H1 (cell line): ENCODE data around the gene LCA5. TPM values are rescaled to one million over a fixed set of nuclear protein-coding genes. Genes with fewer than 3 reads are reported as not detected.

Experiments used
- CTCF ChIA-PET: fragments of 300-600 bp; sonication (Branson Sonifier 250); formaldehyde crosslinking; loops from one replicate; lab custom pipeline; 2021; ENCODE audit not compliant: partially characterized antibody; lab: Charles Lee
- POLR2A ChIA-PET: fragments of 300-600 bp; sonication (Branson Sonifier 250); formaldehyde crosslinking; loops from one replicate; lab custom pipeline; 2021; ENCODE audit warnings: inconsistent platforms; ENCODE audit not compliant: partially characterized antibody; lab: Charles Lee
- DNase-seq, 2 experiments: peaks; one replicate each; pipeline versions ENCODE4 v3.0.0 to v3.0.0-alpha.2; 2010 to 2022; ENCODE audit warnings: low spot score in 2 of 2, low read depth in 1 of 2, mixed read lengths in 1 of 2
- FAIRE-seq: peaks from 2 replicates; lab custom pipeline; 2011; peaks lifted over from hg19 to GRCh38; lab: Jason Lieb, UNC
- H2AFZ ChIP-seq: 2 replicates; pipeline ENCODE4 v1.8.1; 2012; ENCODE audit warnings: low read length, inconsistent platforms
- H2AK5ac ChIP-seq: 2 replicates; pipeline ENCODE4 v1.6.1; 2013; ENCODE audit warnings: low read depth, low read length
- H2BK120ac ChIP-seq: replicated peaks from 2 replicates; pipeline ENCODE3; 2013; ENCODE audit warnings: low read depth, low read length, inconsistent platforms
- H2BK12ac ChIP-seq: 2 replicates; pipeline ENCODE4 v1.6.1; 2013; ENCODE audit warnings: low read depth, low read length
- H2BK15ac ChIP-seq: 2 replicates; pipeline ENCODE4 v1.6.1; 2013; ENCODE audit warnings: low read length
- H2BK20ac ChIP-seq: 2 replicates; pipeline ENCODE4 v1.6.1; 2013; ENCODE audit warnings: low read length
- H2BK5ac ChIP-seq: 2 replicates; pipeline ENCODE4 v1.6.1; 2013; ENCODE audit warnings: low read depth, low read length
- H3K14ac ChIP-seq: 2 replicates; pipeline ENCODE4 v1.6.1; 2013; ENCODE audit warnings: inconsistent platforms; ENCODE audit not compliant: insufficient read length
- H3K18ac ChIP-seq: 2 replicates; pipeline ENCODE4 v1.6.1; 2013; ENCODE audit warnings: low read length; ENCODE audit errors: extremely low read depth
- H3K23ac ChIP-seq: 2 replicates; pipeline ENCODE4 v1.6.1; 2013; ENCODE audit warnings: inconsistent platforms; ENCODE audit not compliant: insufficient read length
- H3K23me2 ChIP-seq: 2 replicates; pipeline ENCODE4 v1.6.1; 2013; ENCODE audit warnings: low read depth, low read length
- H3K27ac ChIP-seq: 2 replicates; pipeline ENCODE4 v1.6.1; 2011; ENCODE audit warnings: low read depth, low read length, inconsistent platforms
- H3K27me3 ChIP-seq, 4 experiments: replicated peaks in 1 of 4; 1 replicate in 1 of 4; 2 replicates in 3 of 4; pipeline versions ENCODE4 v1.6.1 to v1.8.1; 2011 to 2013; ENCODE audit warnings: low read length in 3 of 4, mild to moderate bottlenecking in 3 of 4, inconsistent platforms in 2 of 4, mixed read lengths in 2 of 4, moderate library complexity in 1 of 4; ENCODE audit not compliant: control insufficient read depth in 3 of 4, insufficient read depth in 3 of 4; ENCODE audit errors: extremely low read depth in 1 of 4
- H3K36me3 ChIP-seq, 4 experiments: 2 replicates each; pipeline versions ENCODE4 v1.6.1 to v1.8.1; 2011 to 2013; ENCODE audit warnings: mild to moderate bottlenecking in 4 of 4, low read length in 3 of 4, moderate library complexity in 2 of 4, control low read depth in 1 of 4, inconsistent platforms in 1 of 4; ENCODE audit not compliant: insufficient read depth in 4 of 4, control insufficient read depth in 2 of 4
- H3K4ac ChIP-seq: replicated peaks from 2 replicates; pipeline ENCODE3; 2013; ENCODE audit warnings: low read length, low read depth, mixed read lengths, inconsistent platforms; ENCODE audit not compliant: insufficient read length
- H3K4me1 ChIP-seq, 4 experiments: replicated peaks in 1 of 4; 1 replicate in 1 of 4; 2 replicates in 3 of 4; pipeline versions ENCODE4 v1.6.1 to v1.8.1; 2011 to 2013; ENCODE audit warnings: low read length in 3 of 4, inconsistent platforms in 2 of 4, mixed read lengths in 1 of 4; ENCODE audit not compliant: insufficient read depth in 4 of 4, control insufficient read depth in 3 of 4
- H3K4me2 ChIP-seq, 2 experiments: 2 replicates each; pipeline versions ENCODE4 v1.6.1 to v1.8.1; 2011 to 2013; ENCODE audit warnings: low read depth in 2 of 2, low read length in 2 of 2, control low read depth in 1 of 2, inconsistent platforms in 1 of 2, mild to moderate bottlenecking in 1 of 2; ENCODE audit not compliant: insufficient read depth in 1 of 2
- H3K4me3 ChIP-seq, 4 experiments: fragments of 200-600, 300-600 bp in 1 of 4; sonication (generic), shearing (Covaris generic), sonication (Bioruptor Twin) in 1 of 4; 2 replicates each; pipeline versions ENCODE4 v1.5.1 to v1.8.1; 2011 to 2016; ENCODE audit warnings: low read length in 4 of 4, low read depth in 3 of 4, control low read depth in 2 of 4, inconsistent platforms in 2 of 4, mild to moderate bottlenecking in 2 of 4, mixed read lengths in 1 of 4, moderate library complexity in 1 of 4; ENCODE audit not compliant: insufficient read depth in 2 of 4; ENCODE audit errors: extremely low read depth in 1 of 4
- H3K56ac ChIP-seq: replicated peaks from 2 replicates; pipeline ENCODE3; 2013; ENCODE audit warnings: low read depth, mild to moderate bottlenecking, mixed read lengths, low read length, inconsistent platforms; ENCODE audit not compliant: insufficient read length
- H3K79me1 ChIP-seq: 2 replicates; pipeline ENCODE4 v1.6.1; 2013; ENCODE audit warnings: low read depth, low read length, control low read depth
- H3K79me2 ChIP-seq, 2 experiments: 2 replicates each; pipeline versions ENCODE4 v1.6.1 to v1.8.1; 2012 to 2013; ENCODE audit warnings: low read length in 2 of 2, mild to moderate bottlenecking in 2 of 2, inconsistent platforms in 1 of 2; ENCODE audit not compliant: insufficient read depth in 2 of 2, control insufficient read depth in 1 of 2
- H3K9ac ChIP-seq, 4 experiments: replicated peaks in 1 of 4; 1 replicate in 1 of 4; 2 replicates in 3 of 4; pipeline versions ENCODE4 v1.6.1 to v1.8.1; 2011 to 2013; ENCODE audit warnings: low read depth in 3 of 4, low read length in 3 of 4, control low read depth in 2 of 4, mild to moderate bottlenecking in 2 of 4, moderate library complexity in 2 of 4, inconsistent platforms in 1 of 4; ENCODE audit errors: extremely low read depth in 1 of 4
- H3K9me3 ChIP-seq, 2 experiments: 2 replicates each; pipeline versions ENCODE4 v1.6.1 to v1.8.1; 2012 to 2013; ENCODE audit warnings: mild to moderate bottlenecking in 2 of 2, moderate library complexity in 2 of 2, control low read depth in 1 of 2, inconsistent platforms in 1 of 2, low read depth in 1 of 2, low read length in 1 of 2, mixed read lengths in 1 of 2; ENCODE audit not compliant: insufficient read depth in 2 of 2
- H4K20me1 ChIP-seq, 2 experiments: replicated peaks in 1 of 2; 2 replicates each; pipeline versions ENCODE3 to v1.8.1; 2011 to 2013; ENCODE audit warnings: inconsistent platforms in 2 of 2, low read length in 2 of 2, mild to moderate bottlenecking in 1 of 2; ENCODE audit not compliant: insufficient read depth in 2 of 2, control insufficient read depth in 1 of 2
- H4K5ac ChIP-seq: 2 replicates; pipeline ENCODE4 v1.6.1; 2013; ENCODE audit warnings: low read length, low read depth, mixed read lengths, inconsistent platforms; ENCODE audit not compliant: insufficient read length
- H4K8ac ChIP-seq: 2 replicates; pipeline ENCODE4 v1.8.0; 2013; ENCODE audit warnings: mild to moderate bottlenecking, moderate library complexity, low read length, inconsistent platforms; ENCODE audit not compliant: insufficient read depth; ENCODE audit errors: extremely low read depth
- H4K91ac ChIP-seq: replicated peaks from 2 replicates; pipeline ENCODE3; 2013; ENCODE audit warnings: low read length, mixed read lengths, inconsistent platforms; ENCODE audit not compliant: insufficient read length
- ASH2L ChIP-seq: fragments of 200-600, 300-600 bp; sonication (generic); IDR thresholded peaks from one replicate; pipeline ENCODE4 v1.7.1; 2017; ENCODE audit warnings: low read length
- CBX5 ChIP-seq: fragments of 300-800, 300-1000 bp; sonication (generic); IDR thresholded peaks from 2 replicates; pipeline ENCODE4 v1.7.1; 2016; ENCODE audit warnings: antibody characterized with exemption, low read length, low read depth
- CEBPB ChIP-seq: IDR thresholded peaks from 2 replicates; pipeline ENCODE4 v1.6.1; 2012; ENCODE audit warnings: low read depth, low read length
- HDAC2 ChIP-seq, 2 experiments: fragments of 300-600 bp in 1 of 2; sonication (generic) in 1 of 2; IDR thresholded peaks; 2 replicates each; pipeline ENCODE4 v1.6.1; 2011 to 2012; ENCODE audit warnings: low read depth in 2 of 2, low read length in 2 of 2, mild to moderate bottlenecking in 2 of 2, moderate library complexity in 2 of 2, borderline replicate concordance in 1 of 2, inconsistent platforms in 1 of 2
- HDAC6 ChIP-seq: IDR thresholded peaks from one replicate; pipeline ENCODE4 v1.7.1; 2012; ENCODE audit warnings: low read depth, mild to moderate bottlenecking, inconsistent platforms, low read length, moderate library complexity
- NANOG ChIP-seq: IDR thresholded peaks from 2 replicates; pipeline ENCODE4 v1.6.1; 2011; ENCODE audit warnings: low read length, low read depth, mild to moderate bottlenecking, inconsistent platforms; ENCODE audit not compliant: insufficient read depth, poor library complexity, severe bottlenecking
- RBBP5 ChIP-seq: IDR thresholded peaks from 2 replicates; pipeline ENCODE4 v1.7.1; 2012; ENCODE audit warnings: low read depth, mild to moderate bottlenecking, inconsistent platforms, low read length, moderate library complexity, borderline replicate concordance
- RFX5 ChIP-seq: IDR thresholded peaks from 2 replicates; pipeline ENCODE4 v1.6.1; 2011; ENCODE audit warnings: low read depth, low read length, improper control_type of control experiment, borderline replicate concordance
- SAP30 ChIP-seq: fragments of 300-600 bp; sonication (generic); IDR thresholded peaks from 2 replicates; pipeline ENCODE4 v1.7.1; 2012; ENCODE audit warnings: low read length, moderate library complexity, mild to moderate bottlenecking, inconsistent platforms; ENCODE audit not compliant: insufficient read depth, insufficient replicate concordance
- SP2 ChIP-seq: IDR thresholded peaks from 2 replicates; pipeline ENCODE4 v1.6.1; 2012; ENCODE audit warnings: mild to moderate bottlenecking, low read length, inconsistent platforms
- TAF1 ChIP-seq: IDR thresholded peaks from 2 replicates; pipeline ENCODE4 v1.6.1; 2011; ENCODE audit warnings: mild to moderate bottlenecking, low read depth, low read length
- TCF12 ChIP-seq: IDR thresholded peaks from 2 replicates; pipeline ENCODE4 v1.6.1; 2011; ENCODE audit warnings: low read depth, mild to moderate bottlenecking, low read length
- TEAD4 ChIP-seq: IDR thresholded peaks from 2 replicates; pipeline ENCODE4 v1.6.1; 2012; ENCODE audit warnings: low read depth, low read length, inconsistent platforms, mixed read lengths
- USF2 ChIP-seq: IDR thresholded peaks from 2 replicates; pipeline ENCODE4 v1.6.1; 2011; ENCODE audit warnings: low read length, improper control_type of control experiment
- WGBS, 2 experiments: shearing (Covaris generic) in 1 of 2; methylation state at CpG; one replicate each; pipeline versions ENCODE4 v1.1.6 to v1.1.7; 2013 to 2015; ENCODE audit warnings: low lambda C conversion rate in 2 of 2, mixed read lengths in 2 of 2, inconsistent platforms in 1 of 2, low coverage in 1 of 2, missing lambda C conversion rate in 1 of 2; ENCODE audit not compliant: insufficient replicate concordance in 2 of 2, insufficient coverage in 1 of 2, insufficient read length in 1 of 2; ENCODE audit errors: extremely low coverage in 1 of 2, missing lambda C conversion rate in 1 of 2; 5-methylcytosine and 5-hydroxymethylcytosine counted together
- polyA plus RNA-seq, 7 experiments: library from polyadenylated mRNA; depleted of rRNA in 3 of 7; stranded (reverse) in 5 of 7; unstranded in 2 of 7; fragments of >200 nt in 5 of 7; fragments of 200-250 nt in 2 of 7; gene quantifications; 1 replicate in 5 of 7; 2 replicates in 1 of 7; 4 replicates in 1 of 7; pipeline versions ENCODE4 v1.2.1 to v1.2.3, GENCODE V29; 2011 to 2013; ENCODE audit warnings: missing spikeins in 2 of 7, mixed read lengths in 2 of 7
- total RNA-seq: library from RNA; stranded (reverse); fragmentation: NEBNext Ultra II Directional; extraction: Animal tissue kit (Norgen Biotek cat#: 25700); gene quantifications from 2 replicates; pipeline ENCODE4 v1.2.1, GENCODE V29; 2021

Gene LCA5
- total and polyA plus RNA-seq, 2 of the 8 experiments (the other 6 are each of a cell fraction or from before 2014, with no cell fraction given): 0.44 to 3.6 TPM

DNA sequence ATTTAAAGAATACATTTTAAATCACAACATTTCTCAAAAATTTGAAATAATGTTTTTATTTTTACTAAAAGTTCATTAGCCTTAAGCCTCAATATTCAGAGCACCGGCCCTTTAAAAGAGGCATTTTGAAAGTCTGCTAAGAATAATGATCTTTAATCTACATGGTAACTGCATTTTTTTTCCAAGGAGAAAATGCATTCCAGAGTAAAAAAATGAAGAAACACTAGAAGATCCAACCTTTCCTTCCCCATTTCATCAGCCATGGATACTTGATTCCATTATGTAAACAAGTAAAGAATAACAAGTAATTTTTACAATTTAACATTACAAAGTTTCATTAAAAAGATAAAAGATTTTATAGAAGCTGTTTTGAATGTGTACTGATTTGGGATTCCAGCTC, 21.8 kb downstream of the LCA5 start:
- CTCF ChIA-PET: interaction anchor here (0.6 kb wide), 1 partner anchor 64 kb away, joined by 3 read pairs; no protein-coding TSS in a partner anchor
- H3K27ac ChIP-seq: no peak overlapping the region
- 97% methylated on average over 1 of the region's 1 CpG; no CpG with 5 or more reads in 1 of the 2 experiments for WGBS, 2 experiments
- H3K23ac ChIP-seq: no peak overlapping the region
- no peak overlapping the region for H4K5ac ChIP-seq
- H3K14ac ChIP-seq: no peak overlapping the region
- no peaks in the 10 kb centered on the region for H3K79me2 ChIP-seq
- no peaks in the 10 kb centered on the region for H3K4me1 ChIP-seq
- no peak overlapping the region for H4K91ac ChIP-seq
- FAIRE-seq (no peak), DNase-seq (no peak)
- H3K36me3 ChIP-seq: no peaks in the 10 kb centered on the region
- no peak overlapping the region for H2BK5ac ChIP-seq
- H2BK12ac ChIP-seq: no peak overlapping the region
- no peak overlapping the region for H2AK5ac ChIP-seq
- H3K23me2 ChIP-seq: no peaks in the 10 kb centered on the region
- H3K56ac ChIP-seq: no peak overlapping the region
- H3K18ac ChIP-seq: no peak overlapping the region
- POLR2A ChIA-PET: no interaction called here
- no peak overlapping the region for H2AFZ ChIP-seq
- no peak overlapping the region for H4K8ac ChIP-seq
- H3K9me3 ChIP-seq: no peaks in the 10 kb centered on the region
- no peak overlapping the region for H2BK15ac ChIP-seq
- H2BK120ac ChIP-seq: no peak overlapping the region
- H4K20me1 ChIP-seq: no peaks in the 10 kb centered on the region
- H3K27me3 ChIP-seq: no peaks in the 10 kb centered on the region
- H3K4ac ChIP-seq: no peak overlapping the region
- no peaks in the 10 kb centered on the region for H3K79me1 ChIP-seq
- no peak overlapping the region for H3K4me2 ChIP-seq
- no peak overlapping the region for H3K9ac ChIP-seq
- H3K4me3 ChIP-seq: no peak overlapping the region
- H2BK20ac ChIP-seq: no peak overlapping the region
- TF ChIP-seq RFX5 (no peak), HDAC2 (IDR thresholded peaks at IDR 0.05; ENCODE audit: borderline replicate concordance in 1 of 2, low read depth in 2 of 2, low read length in 2 of 2) (no peak), HDAC6 (no peak), TAF1 (no peak), SP2 (no peak), CEBPB (no peak), NANOG (no peak), CBX5 (no peak), ASH2L (no peak), SAP30 (no peak), TEAD4 (no peak), TCF12 (no peak), RBBP5 (no peak), USF2 (no peak)
